HFFc6 (cell line): ENCODE measurements around the gene HYAL1. TPM values are rescaled to one million over a fixed set of nuclear protein-coding genes. Genes with fewer than 3 reads are reported as not detected.

Experiments
- DNase-seq: peaks from one replicate; pipeline ENCODE4 v3.0.0-alpha.2; 2018
- H3K27ac Mint-ChIP-seq: 2 replicates; pipeline ENCODE4 v1.8.0; 2020; ENCODE audit warnings: mild to moderate bottlenecking, mixed read lengths
- H3K27me3 Mint-ChIP-seq: 2 replicates; pipeline ENCODE4 v1.8.0; 2021; ENCODE audit warnings: mild to moderate bottlenecking, moderate library complexity, mixed read lengths; ENCODE audit not compliant: insufficient read depth
- H3K36me3 Mint-ChIP-seq: 2 replicates; pipeline ENCODE4 v1.8.0; 2021; ENCODE audit warnings: low read depth, mixed read lengths
- H3K4me1 Mint-ChIP-seq: 2 replicates; pipeline ENCODE4 v1.8.0; 2020; ENCODE audit warnings: low read depth, mixed read lengths
- H3K4me3 Mint-ChIP-seq: 2 replicates; pipeline ENCODE4 v1.8.0; 2020; ENCODE audit warnings: mild to moderate bottlenecking, moderate library complexity, mixed read lengths
- H3K9me3 Mint-ChIP-seq: 2 replicates; pipeline ENCODE4 v1.8.0; 2020; ENCODE audit warnings: mild to moderate bottlenecking, mixed read lengths
- CTCF ChIP-seq: fragments of 200-600 bp; sonication (generic); IDR thresholded peaks from 2 replicates; pipeline ENCODE4 v1.5.0; 2021; ENCODE audit warnings: antibody characterized with exemption, mild to moderate bottlenecking
- total RNA-seq, 6 experiments: library from RNA; stranded (reverse); fragmentation: NEBNext Ultra II Directional; extraction: Animal tissue kit (Norgen Biotek cat#: 25700); gene quantifications; 2 replicates in 1 of 6; 3 replicates in 5 of 6; pipeline ENCODE4 v1.2.3, GENCODE V29; 2021

HYAL1 gene
- total RNA-seq, 6 experiments from 2014 or later, result 0.19 to 0.38 (median 0.23) TPM; not detected in 1

GRCh38 chr3:50338965-50339364, 35.6 kb upstream of the HYAL1 start:
- Mint-ChIP-seq H3K36me3 (peaks cover 29% of the 10 kb centered on the region), H3K4me1 (peaks cover 52% of the 10 kb centered on the region), H3K27me3 (peaks cover 4% of the 10 kb centered on the region), H3K4me3 (peak overlapping the region; percentile 96), H3K9me3 (no peaks in the 10 kb centered on the region), H3K27ac (peak overlapping the region; percentile 95)
- no peak for DNase-seq
- TF ChIP-seq CTCF, result no peak

- H3K27me3 Mint-ChIP-seq, result peaks cover 6% of the 10 kb centered on the region
- H3K4me1 Mint-ChIP-seq, result peaks cover 59% of the 10 kb centered on the region
- peaks cover 34% of the 10 kb centered on the region for H3K36me3 Mint-ChIP-seq
- peak overlapping the region; percentile 95 for H3K27ac Mint-ChIP-seq
- H3K4me3 Mint-ChIP-seq, result peak overlapping the region; percentile 96
- peak; percentile 99 for DNase-seq
- no peak for TF ChIP-seq CTCF
- H3K9me3 Mint-ChIP-seq, result no peaks in the 10 kb centered on the region
These were observed 33.9 kb upstream of the HYAL1 start for GRCh38 chr3:50337175-50337861.

GRCh38 chr3:50336452-50337174, 33.2 kb upstream of the HYAL1 start:
- H3K9me3 Mint-ChIP-seq, result no peaks in the 10 kb centered on the region
- H3K4me1 Mint-ChIP-seq, result peaks cover 59% of the 10 kb centered on the region
- peak; percentile 28 for DNase-seq
- peak overlapping the region; percentile 96 for H3K4me3 Mint-ChIP-seq
- no peak for TF ChIP-seq CTCF
- peak overlapping the region; percentile 95 for H3K27ac Mint-ChIP-seq
- peaks cover 34% of the 10 kb centered on the region for H3K36me3 Mint-ChIP-seq
- H3K27me3 Mint-ChIP-seq, result peaks cover 6% of the 10 kb centered on the region

GRCh38 chr3:50334339-50335075, 31.1 kb upstream of the HYAL1 start:
- Mint-ChIP-seq H3K4me3 (peak overlapping the region; percentile 70), H3K9me3 (no peaks in the 10 kb centered on the region), H3K36me3 (peaks cover 28% of the 10 kb centered on the region), H3K27me3 (peaks cover 4% of the 10 kb centered on the region; the same call in 1 of the 2 replicates), H3K27ac (peak overlapping the region; percentile 88), H3K4me1 (peaks cover 52% of the 10 kb centered on the region)
- no peak for DNase-seq
- no peak for TF ChIP-seq CTCF

GRCh38 chr3:50333744-50334328, 30.5 kb upstream of the HYAL1 start:
- H3K9me3 Mint-ChIP-seq, result no peaks in the 10 kb centered on the region
- peaks cover 24% of the 10 kb centered on the region for H3K36me3 Mint-ChIP-seq
- no peak for DNase-seq
- H3K4me3 Mint-ChIP-seq, result peak overlapping the region; percentile 70
- no peak for TF ChIP-seq CTCF
- peaks cover 45% of the 10 kb centered on the region for H3K4me1 Mint-ChIP-seq
- H3K27me3 Mint-ChIP-seq, result peaks cover 3% of the 10 kb centered on the region; the same call in 1 of the 2 replicates
- H3K27ac Mint-ChIP-seq, result peak overlapping the region; percentile 88
